OCI-LY3 (cell line): Measurements from ENCODE around the gene ODAD2.

Experiments used
- CTCF ChIP-seq: fragments of 200-600, 300-600 bp; sonication (generic); IDR thresholded peaks from 2 replicates; pipeline ENCODE4 v1.5.1; 2014; ENCODE audit warnings: antibody characterized with exemption, low read length, low read depth
- EZH2phosphoT487 ChIP-seq: fragments of 200-600 bp; shearing (Covaris generic); IDR thresholded peaks from 2 replicates; pipeline ENCODE4 v1.6.1; 2018; ENCODE audit warnings: antibody characterized with exemption, mixed run types, low read depth

- TF ChIP-seq CTCF: no peak
- no peak for TF ChIP-seq EZH2phosphoT487
Measured at GRCh38 chr10:27834476-27834875, 164.4 kb downstream of the ODAD2 start.
